Ammon's horn (tissue), 1 donor: ENCODE measurements around the gene FKBP15.
A peak's percentile ranks its signal among the peaks of the same experiment; 100 is the strongest.
"Not testable (repeated sequence)": the region's sequence is repeated elsewhere in the genome, so short reads cannot be mapped to it uniquely, and the experiment has no call there.

Experiments used
- DNase-seq: peaks from one replicate; pipeline ENCODE4 v3.0.0-alpha.2; 2016; ENCODE audit warnings: low spot score

FKBP15 gene

GRCh38 chr9:113221003-113221799 lies at the start of gene FKBP15, which contains the start of gene SLC31A1:
Gene FKBP15 (minus strand): TSS chr9:113221277. CDS start chr9:113221243, 34 bp downstream.
Gene SLC31A1 (plus strand): TSS chr9:113221544. CDS start chr9:113256149, 34,605 bp downstream.
- DNase-seq: peak; percentile 99

GRCh38 chr9:113269871-113270270 lies 48.8 kb upstream of the FKBP15 start:
- DNase-seq: no peak

GRCh38 chr9:113269355-113269754 lies 48.3 kb upstream of the FKBP15 start:
- no peak for DNase-seq

- no peak for DNase-seq
These were observed 47.0 kb upstream of the FKBP15 start for GRCh38 chr9:113267911-113268566.

- no peak for DNase-seq
These were observed 45.1 kb upstream of the FKBP15 start for GRCh38 chr9:113266174-113266573.

GRCh38 chr9:113261917-113262671 lies 41.0 kb upstream of the FKBP15 start:
- no peak for DNase-seq

- no peak for DNase-seq
These were observed 37.2 kb upstream of the FKBP15 start for GRCh38 chr9:113258282-113258681.

GRCh38 chr9:113257863-113258262 lies 36.8 kb upstream of the FKBP15 start:
- DNase-seq: no peak

- DNase-seq: no peak
These were observed 34.4 kb upstream of the FKBP15 start for GRCh38 chr9:113255438-113255837.

- no peak for DNase-seq
These were observed 33.9 kb upstream of the FKBP15 start for GRCh38 chr9:113254991-113255390.

GRCh38 chr9:113250807-113251206 lies 29.7 kb upstream of the FKBP15 start:
- no peak for DNase-seq

- DNase-seq: not testable (repeated sequence)
These were observed 28.6 kb upstream of the FKBP15 start for GRCh38 chr9:113249661-113250060.

GRCh38 chr9:113247640-113248039 lies 26.6 kb upstream of the FKBP15 start:
- no peak for DNase-seq

- no peak for DNase-seq
These were observed 25.9 kb upstream of the FKBP15 start for GRCh38 chr9:113246928-113247327.

- no peak for DNase-seq
These were observed 24.8 kb upstream of the FKBP15 start for GRCh38 chr9:113245894-113246293.

- no peak for DNase-seq
These were observed 23.5 kb upstream of the FKBP15 start for GRCh38 chr9:113244556-113244955.

- DNase-seq: no peak
These were observed 20.1 kb upstream of the FKBP15 start for GRCh38 chr9:113241161-113241560.

- no peak for DNase-seq
These were observed 17.8 kb upstream of the FKBP15 start for GRCh38 chr9:113238859-113239232.

- no peak for DNase-seq
These were observed 17.3 kb upstream of the FKBP15 start for GRCh38 chr9:113238202-113238858.

GRCh38 chr9:113237026-113237425 lies 15.9 kb upstream of the FKBP15 start:
- no peak for DNase-seq

GRCh38 chr9:113235701-113236255 lies 14.7 kb upstream of the FKBP15 start:
- not testable (repeated sequence) for DNase-seq

- DNase-seq: no peak
These were observed 10.6 kb upstream of the FKBP15 start for GRCh38 chr9:113231701-113232100.
